Mucosa of descending colon (tissue), 3 donors: ENCODE measurements around the gene ERFL. TPM values are rescaled to one million over a fixed set of nuclear protein-coding genes. Genes with fewer than 3 reads are reported as not detected.
A peak's percentile ranks its signal among the peaks of the same experiment; 100 is the strongest.

Experiments used
- ATAC-seq: fragments of 200-7000 bp; cut with Tn5 transposase; one replicate; pipeline ENCODE4 v1.9.1; 2020; ENCODE audit warnings: mild to moderate bottlenecking, moderate library complexity
- DNase-seq, 3 donors: peaks; one replicate each; pipeline ENCODE4 v3.0.0-alpha.2; 2020
- H3K36me3 ChIP-seq: fragments of 200-600 bp; one replicate; pipeline ENCODE4 v1.8.0; 2021; ENCODE audit warnings: low read depth, mild to moderate bottlenecking
- H3K4me1 ChIP-seq: fragments of 200-600 bp; one replicate; pipeline ENCODE4 v1.8.0; 2021; ENCODE audit warnings: low read depth, mild to moderate bottlenecking
- H3K4me3 ChIP-seq: fragments of 200-600 bp; one replicate; pipeline ENCODE4 v1.8.0; 2021; ENCODE audit warnings: mild to moderate bottlenecking
- H3K9me3 ChIP-seq: fragments of 200-600 bp; one replicate; pipeline ENCODE4 v1.8.0; 2021; ENCODE audit warnings: mild to moderate bottlenecking
- CTCF ChIP-seq: fragments of 200-600 bp; IDR thresholded peaks from one replicate; pipeline ENCODE4 v1.8.0; 2022; ENCODE audit warnings: antibody characterized with exemption, mild to moderate bottlenecking
- intact Hi-C, 2 donors: fragments of 100-400 bp; cut with DNase I in 1 of 2; cut with micrococcal nuclease in 1 of 2; formaldehyde crosslinking; loops; one replicate each; pipeline versions ENCODE4 v1.11.0 to v1.11.1; 2022; cut with DNase I, micrococcal nuclease
- total RNA-seq, 3 donors: library from RNA; stranded (reverse); fragmentation: NEBNext Ultra II Directional in 2 of 3; extraction: Animal tissue kit (Norgen Biotek cat#: 25700) in 2 of 3; gene quantifications; one replicate each; pipeline versions ENCODE4 v1.2.1 to v1.2.4, GENCODE V29; 2021 to 2023
- donor health status: DM: no; HTN: no; CAD: no; lungs with moderate emphysema.
- donor health status: DM: no; HTN: no; CAD: no.
- donor health status: DM: no; HTN: yes; CAD: no.

ERFL gene
- total RNA-seq, 3 donors from 2014 or later, result 0.70 to 1.1 (median 0.98) TPM

GRCh38 chr19:41882568-41883462 is 45.4 kb downstream of the ERFL start, which contains the start of gene ARHGEF1:
Gene ARHGEF1 (plus strand): TSS chr19:41883184. CDS start chr19:41888083, 4,899 bp downstream.
- no peaks in the 10 kb centered on the region for H3K9me3 ChIP-seq
- H3K36me3 ChIP-seq, result no peaks in the 10 kb centered on the region
- intact Hi-C loops, result no loop called here
- H3K4me3 ChIP-seq, result peak within 1 kb of the TSS; percentile 93
- DNase-seq, result peak; percentile 65 to 88 (median 80)
- peak; percentile 37 for ATAC-seq
- no peak for TF ChIP-seq CTCF
- peaks cover 35% of the 10 kb centered on the region for H3K4me1 ChIP-seq

- H3K4me3 ChIP-seq, result no peak overlapping the region
- ATAC-seq (no peak), DNase-seq (no peak)
- peaks cover 11% of the 10 kb centered on the region for H3K4me1 ChIP-seq
- H3K36me3 ChIP-seq, result no peaks in the 10 kb centered on the region
- H3K9me3 ChIP-seq, result no peaks in the 10 kb centered on the region
- intact Hi-C loops, result no loop called here
- no peak for TF ChIP-seq CTCF
Observed at GRCh38 chr19:41880329-41880708, 47.9 kb downstream of the ERFL start.

GRCh38 chr19:41879670-41880328 is 48.5 kb downstream of the ERFL start:
- DNase-seq (no peak), ATAC-seq (no peak)
- no peak for TF ChIP-seq CTCF
- no peaks in the 10 kb centered on the region for H3K9me3 ChIP-seq
- H3K4me3 ChIP-seq, result no peak overlapping the region
- peaks cover 6% of the 10 kb centered on the region for H3K4me1 ChIP-seq
- no peaks in the 10 kb centered on the region for H3K36me3 ChIP-seq
- intact Hi-C loops, result no loop called here

GRCh38 chr19:41879080-41879479 is 49.2 kb downstream of the ERFL start:
- no peak for TF ChIP-seq CTCF
- no peak overlapping the region for H3K4me3 ChIP-seq
- no peaks in the 10 kb centered on the region for H3K9me3 ChIP-seq
- ATAC-seq (no peak), DNase-seq (no peak)
- peaks cover 3% of the 10 kb centered on the region for H3K4me1 ChIP-seq
- intact Hi-C loops, result no loop called here
- no peaks in the 10 kb centered on the region for H3K36me3 ChIP-seq

GRCh38 chr19:41877916-41878905 is 50.0 kb downstream of the ERFL start:
- peaks cover 6% of the 10 kb centered on the region for H3K4me1 ChIP-seq
- no peak for TF ChIP-seq CTCF
- no peaks in the 10 kb centered on the region for H3K36me3 ChIP-seq
- intact Hi-C loops, result no loop called here
- no peak overlapping the region for H3K4me3 ChIP-seq
- DNase-seq (no peak), ATAC-seq (no peak)
- no peaks in the 10 kb centered on the region for H3K9me3 ChIP-seq
